Activated CD4-positive, alpha-beta T cell treated with anti-CD3 and anti-CD28 coated beads for 48 hours (primary cell): Measurements from ENCODE around the gene TASP1.
"Not testable (repeated sequence)": the region's sequence is repeated elsewhere in the genome, so short reads cannot be mapped to it uniquely, and the experiment has no call there.

Experiments
- DNase-seq: peaks from one replicate; pipeline ENCODE4 v3.0.0-alpha.2; 2020

The TASP1 gene

GRCh38 chr20:13648291-13649228 is 9.8 kb upstream of the TASP1 start:
- no peak for DNase-seq

- DNase-seq: no peak
Measured at GRCh38 chr20:13644010-13644409, 5.3 kb upstream of the TASP1 start.

GRCh38 chr20:13639150-13639497 is 392 bp upstream of the TASP1 start:
- DNase-seq: no peak

GRCh38 chr20:13638162-13638495 is 603 bp downstream of the TASP1 start:
- DNase-seq: no peak

- no peak for DNase-seq
Measured at GRCh38 chr20:13632431-13632830, 6.3 kb downstream of the TASP1 start.

- not testable (repeated sequence) for DNase-seq
Measured at GRCh38 chr20:13627525-13627924, 11.2 kb downstream of the TASP1 start.

GRCh38 chr20:13626724-13627123 is 12.0 kb downstream of the TASP1 start:
- no peak for DNase-seq

GRCh38 chr20:13625304-13625979 is 13.3 kb downstream of the TASP1 start:
- DNase-seq: no peak

GRCh38 chr20:13619415-13619814 is 19.3 kb downstream of the TASP1 start:
- not testable (repeated sequence) for DNase-seq

- not testable (repeated sequence) for DNase-seq
Measured at GRCh38 chr20:13618456-13618855, 20.3 kb downstream of the TASP1 start.

- DNase-seq: not testable (repeated sequence)
Measured at GRCh38 chr20:13617585-13617984, 21.1 kb downstream of the TASP1 start.

GRCh38 chr20:13616713-13617112 is 22.0 kb downstream of the TASP1 start:
- not testable (repeated sequence) for DNase-seq

GRCh38 chr20:13613917-13614316 is 24.8 kb downstream of the TASP1 start:
- no peak for DNase-seq

GRCh38 chr20:13611611-13612125 is 27.1 kb downstream of the TASP1 start:
- DNase-seq: no peak

- peak; percentile 15 for DNase-seq
Measured at GRCh38 chr20:13610184-13610583, 28.5 kb downstream of the TASP1 start.

- no peak for DNase-seq
Measured at GRCh38 chr20:13608066-13608465, 30.7 kb downstream of the TASP1 start.

- DNase-seq: not testable (repeated sequence)
Measured at GRCh38 chr20:13593423-13593822, 45.3 kb downstream of the TASP1 start.

- DNase-seq: no peak
Measured at GRCh38 chr20:13588049-13588448, 50.7 kb downstream of the TASP1 start.

- no peak for DNase-seq
Measured at GRCh38 chr20:13587370-13587769, 51.4 kb downstream of the TASP1 start.

- no peak for DNase-seq
Measured at GRCh38 chr20:13586133-13586532, 52.6 kb downstream of the TASP1 start.

- DNase-seq: no peak
Measured at GRCh38 chr20:13581451-13581850, 57.3 kb downstream of the TASP1 start.

GRCh38 chr20:13580707-13581106 is 58.0 kb downstream of the TASP1 start:
- no peak for DNase-seq

GRCh38 chr20:13574071-13574470 is 64.7 kb downstream of the TASP1 start:
- no peak for DNase-seq

- DNase-seq: no peak
Measured at GRCh38 chr20:13571662-13572061, 67.1 kb downstream of the TASP1 start.
